WTC11 (cell line): ENCODE data around the gene MR1. TPM values are rescaled to one million over a fixed set of nuclear protein-coding genes. Genes with fewer than 3 reads are reported as not detected.
"Not testable (repeated sequence)": the region's sequence is repeated elsewhere in the genome, so short reads cannot be mapped to it uniquely, and the experiment has no call there.

Source experiments
- ATAC-seq: fragments of 200-7000 bp; cut with Tn5 transposase; 2 replicates; pipeline ENCODE4 v1.10.0; 2021; ENCODE audit warnings: mild to moderate bottlenecking, moderate library complexity
- CTCF ChIA-PET: fragments of 300-600 bp; sonication (Branson Sonifier 250); formaldehyde crosslinking; loops from one replicate; lab custom pipeline; 2021; ENCODE audit warnings: antibody characterized with exemption; lab: Charles Lee
- POLR2A ChIA-PET: fragments of 350-600 bp; sonication (Branson Sonifier 250); formaldehyde crosslinking; loops from one replicate; lab custom pipeline; 2021; ENCODE audit warnings: antibody characterized with exemption; lab: Charles Lee
- DNase-seq: peaks from one replicate; pipeline ENCODE4 v3.0.0; 2021; ENCODE audit warnings: low spot score
- H3K27ac Mint-ChIP-seq: 2 replicates; pipeline ENCODE4 v1.8.0; 2021; ENCODE audit warnings: mixed read lengths
- H3K27me3 Mint-ChIP-seq: 2 replicates; pipeline ENCODE4 v1.8.0; 2021; ENCODE audit warnings: low read depth, mild to moderate bottlenecking, moderate library complexity, mixed read lengths
- H3K36me3 Mint-ChIP-seq: 2 replicates; pipeline ENCODE4 v1.8.0; 2021; ENCODE audit warnings: mixed read lengths
- H3K4me1 Mint-ChIP-seq: 2 replicates; pipeline ENCODE4 v1.8.0; 2022; ENCODE audit warnings: mixed read lengths
- H3K4me3 Mint-ChIP-seq: 2 replicates; pipeline ENCODE4 v1.8.0; 2021; ENCODE audit warnings: mild to moderate bottlenecking, moderate library complexity, mixed read lengths
- H3K9me3 Mint-ChIP-seq: 2 replicates; pipeline ENCODE4 v1.8.0; 2021; ENCODE audit warnings: mixed read lengths
- ATF1 ChIP-seq: sonication (generic); formaldehyde crosslinking; IDR thresholded peaks from 2 replicates; pipeline ENCODE4 v1.8.1; 2023; ENCODE audit warnings: mild to moderate bottlenecking, moderate library complexity, missing genetic modification reagents
- ATF3 ChIP-seq: sonication (generic); formaldehyde crosslinking; conservative IDR thresholded peaks from 2 replicates; pipeline ENCODE4 v1.8.1; 2022; ENCODE audit warnings: mild to moderate bottlenecking, missing genetic modification reagents
- GABPB1 ChIP-seq: sonication (generic); formaldehyde crosslinking; IDR thresholded peaks from 2 replicates; pipeline ENCODE4 v1.8.1; 2023; ENCODE audit warnings: mild to moderate bottlenecking, missing genetic modification reagents
- IRF2 ChIP-seq: sonication (generic); formaldehyde crosslinking; IDR thresholded peaks from 2 replicates; pipeline ENCODE4 v1.8.0; 2022; ENCODE audit warnings: low read depth, missing genetic modification reagents, borderline replicate concordance
- STAT6 ChIP-seq: sonication (generic); formaldehyde crosslinking; conservative IDR thresholded peaks from 2 replicates; pipeline ENCODE4 v1.8.1; 2023; ENCODE audit warnings: mild to moderate bottlenecking, low read depth, missing genetic modification reagents, moderate library complexity
- TCF7 ChIP-seq: sonication (generic); formaldehyde crosslinking; IDR thresholded peaks from 2 replicates; pipeline ENCODE4 v1.8.0; 2022; ENCODE audit warnings: mild to moderate bottlenecking, low read depth, missing genetic modification reagents, moderate library complexity
- USF2 ChIP-seq: sonication (generic); formaldehyde crosslinking; IDR thresholded peaks from 2 replicates; pipeline ENCODE4 v1.8.1; 2023; ENCODE audit warnings: mild to moderate bottlenecking, missing genetic modification reagents, moderate library complexity
- ZNF219 ChIP-seq: sonication (generic); formaldehyde crosslinking; IDR thresholded peaks from 2 replicates; pipeline ENCODE4 v1.8.0; 2023; ENCODE audit warnings: missing genetic modification reagents, mild to moderate bottlenecking, borderline replicate concordance
- ZNF317 ChIP-seq: sonication (generic); formaldehyde crosslinking; IDR thresholded peaks from 2 replicates; pipeline ENCODE4 v1.8.1; 2023; ENCODE audit warnings: low read depth, mild to moderate bottlenecking, moderate library complexity, missing genetic modification reagents, borderline replicate concordance
- ZNF416 ChIP-seq: fragments of 250-450 bp; sonication (Bioruptor Pico); IDR thresholded peaks from 2 replicates; pipeline ENCODE4 v1.9.0; 2021; ENCODE audit warnings: mild to moderate bottlenecking, inconsistent platforms
- total RNA-seq: library from RNA; stranded (reverse); gene quantifications from 3 replicates; pipeline ENCODE4 v1.2.3, GENCODE V29; 2021

MR1 gene
- total RNA-seq, 1 experiment from 2014 or later = 0.28 TPM

GRCh38 chr1:181043025-181043888, 9.5 kb downstream of the MR1 start:
- Mint-ChIP-seq H3K27me3 (no peaks in the 10 kb centered on the region; the same call in 1 of the 2 replicates), H3K36me3 (peaks cover 6% of the 10 kb centered on the region; the same call in 1 of the 2 replicates), H3K4me1 (0 out of 2 replicates have a peak, but pooled peaks cover 3% of the 10 kb centered on the region), H3K9me3 (peaks cover 10% of the 10 kb centered on the region), H3K4me3 (no peak overlapping the region), H3K27ac (no peak overlapping the region)
- DNase-seq (no peak), ATAC-seq (no peak)
- ChIA-PET POLR2A (interaction anchor here (0.6 kb wide), 1 partner anchor 20 kb away, joined by 4 read pairs; no protein-coding TSS in a partner anchor), CTCF (interaction anchor here (0.6 to 2.7 kb wide), 3 partner anchors 92 to 223 kb away, joined by 3 to 8 read pairs (median 4); no protein-coding TSS in a partner anchor)
- TF ChIP-seq IRF2 (CRISPR knock-in tag) = no peak
- 0 out of 2 replicates have a peak, but pooled peaks have one; percentile 70 for TF ChIP-seq ZNF317 (CRISPR knock-in tag)
- no peak for TF ChIP-seq TCF7 (CRISPR knock-in tag)
- TF ChIP-seq GABPB1 (CRISPR knock-in tag) = peak; percentile 95

GRCh38 chr1:181044449-181044966, 10.7 kb downstream of the MR1 start:
- ATAC-seq = no peak
- peak; percentile 53; the same call in 1 of the 2 replicates for TF ChIP-seq GABPB1 (CRISPR knock-in tag)
- TF ChIP-seq ATF3 (CRISPR knock-in tag) = no peak
- POLR2A ChIA-PET = no interaction called here
- peaks cover 10% of the 10 kb centered on the region for H3K9me3 Mint-ChIP-seq
- no peak overlapping the region for H3K4me3 Mint-ChIP-seq
- CTCF ChIA-PET = no interaction called here
- DNase-seq = no peak
- H3K4me1 Mint-ChIP-seq = peaks cover 4% of the 10 kb centered on the region; the same call in 1 of the 2 replicates
- H3K27me3 Mint-ChIP-seq = no peaks in the 10 kb centered on the region; the same call in 1 of the 2 replicates
- no peak overlapping the region for H3K27ac Mint-ChIP-seq
- H3K36me3 Mint-ChIP-seq = peaks cover 6% of the 10 kb centered on the region; the same call in 1 of the 2 replicates

GRCh38 chr1:181045946-181046345, 12.2 kb downstream of the MR1 start:
- H3K36me3 Mint-ChIP-seq, H3K27me3 Mint-ChIP-seq, ATAC-seq, POLR2A ChIA-PET, DNase-seq, H3K4me3 Mint-ChIP-seq, H3K4me1 Mint-ChIP-seq, CTCF ChIA-PET, H3K27ac Mint-ChIP-seq: not testable (repeated sequence)
- peak; percentile 45; the same call in 1 of the 2 replicates for TF ChIP-seq ATF1
- peaks cover 10% of the 10 kb centered on the region for H3K9me3 Mint-ChIP-seq

GRCh38 chr1:181049378-181049777, 15.6 kb downstream of the MR1 start:
- DNase-seq (no peak), ATAC-seq (no peak)
- no peak overlapping the region for H3K4me3 Mint-ChIP-seq
- ChIA-PET CTCF (no interaction called here), POLR2A (no interaction called here)
- peaks cover 6% of the 10 kb centered on the region; the same call in 1 of the 2 replicates for H3K36me3 Mint-ChIP-seq
- peaks cover 3% of the 10 kb centered on the region; the same call in 1 of the 2 replicates for H3K4me1 Mint-ChIP-seq
- TF ChIP-seq ZNF416 (CRISPR knock-in tag) (no peak), USF2 (CRISPR knock-in tag) (no peak), ZNF219 (no peak), STAT6 (CRISPR knock-in tag) (no peak)
- peaks cover 10% of the 10 kb centered on the region for H3K9me3 Mint-ChIP-seq
- H3K27ac Mint-ChIP-seq = no peak overlapping the region
- H3K27me3 Mint-ChIP-seq = no peaks in the 10 kb centered on the region; the same call in 1 of the 2 replicates
